K562 (cell line): Measurements from ENCODE around the gene EEF2. TPM values are rescaled to one million over a fixed set of nuclear protein-coding genes. Genes with fewer than 3 reads are reported as not detected.
A peak's percentile ranks its signal among the peaks of the same experiment; 100 is the strongest.

ENCODE experiments used
- CBX2 ChIP-seq: fragments of 200-600 bp; sonication (generic); IDR thresholded peaks from one replicate; pipeline ENCODE4 v1.6.1; 2012; ENCODE audit warnings: mild to moderate bottlenecking, low read length, inconsistent platforms; ENCODE audit not compliant: insufficient read depth, poor library complexity, severe bottlenecking
- CREB1 ChIP-seq, 2 experiments: sonication (generic) in 1 of 2; formaldehyde crosslinking in 1 of 2; IDR thresholded peaks; 2 replicates each; pipeline versions ENCODE4 v1.6.1 to v1.8.0; 2012 to 2022; ENCODE audit warnings: inconsistent platforms in 1 of 2, mild to moderate bottlenecking in 1 of 2, missing genetic modification reagents in 1 of 2, moderate library complexity in 1 of 2
- CREB3L1 ChIP-seq: fragments of 450-650 bp; IDR thresholded peaks from 2 replicates; pipeline ENCODE4 v1.6.1; 2014; ENCODE audit warnings: low read depth, mild to moderate bottlenecking, moderate library complexity, borderline replicate concordance
- DNMT1 ChIP-seq: fragments of 450-650 bp; IDR thresholded peaks from 2 replicates; pipeline ENCODE4 v1.6.1; 2016; ENCODE audit warnings: antibody characterized with exemption, mild to moderate bottlenecking
- E2F4 ChIP-seq: sonication (generic); formaldehyde crosslinking; IDR thresholded peaks from 2 replicates; pipeline ENCODE4 v1.8.0; 2022; ENCODE audit warnings: mild to moderate bottlenecking, low read depth, missing genetic modification reagents
- GABPA ChIP-seq: fragments of 200-800 bp; sonication (Bioruptor generic); conservative IDR thresholded peaks from 2 replicates; pipeline ENCODE4 v1.6.1; 2016; ENCODE audit warnings: low read depth, missing genetic modification characterization, missing compliant biosample characterization
- ILF3 ChIP-seq: fragments of 450-650 bp; IDR thresholded peaks from 2 replicates; pipeline ENCODE4 v1.6.1; 2018; ENCODE audit warnings: antibody characterized with exemption, mild to moderate bottlenecking, moderate library complexity, borderline replicate concordance
- MITF ChIP-seq: IDR thresholded peaks from 2 replicates; pipeline ENCODE4 v1.6.1; 2014; ENCODE audit warnings: antibody characterized with exemption
- POLR3A ChIP-seq: IDR thresholded peaks from 2 replicates; pipeline ENCODE4 v1.6.1; 2011; ENCODE audit warnings: borderline replicate concordance, mild to moderate bottlenecking, moderate library complexity; ENCODE audit not compliant: insufficient read length, insufficient read depth; ENCODE audit errors: extremely low read depth
- PURB ChIP-seq: sonication (generic); formaldehyde crosslinking; IDR thresholded peaks from 2 replicates; pipeline ENCODE4 v1.9.0; 2021; ENCODE audit warnings: low read depth, mild to moderate bottlenecking, missing genetic modification reagents
- RB1 ChIP-seq: fragments of 450-650 bp; IDR thresholded peaks from 2 replicates; pipeline ENCODE4 v1.6.1; 2017; ENCODE audit warnings: low read depth, mild to moderate bottlenecking
- SMAD3 ChIP-seq: fragments of 450-650 bp; formaldehyde crosslinking; conservative IDR thresholded peaks from 2 replicates; pipeline ENCODE4 v1.4.0; 2020; ENCODE audit warnings: mild to moderate bottlenecking
- SMARCB1 ChIP-seq: IDR thresholded peaks from 2 replicates; pipeline ENCODE4 v1.6.1; 2011; ENCODE audit warnings: improper control_type of control experiment, low read depth; ENCODE audit not compliant: insufficient read length
- ZBTB11 ChIP-seq, 3 experiments: fragments of 200-800 bp in 1 of 3; fragments of 250-450 bp in 1 of 3; fragments of 450-650 bp in 1 of 3; sonication (Bioruptor Pico) in 1 of 3; sonication (Bioruptor generic) in 1 of 3; formaldehyde crosslinking in 1 of 3; IDR thresholded peaks; 2 replicates each; pipeline versions ENCODE4 v1.6.1 to v1.8.0; 2016 to 2022; ENCODE audit warnings: mild to moderate bottlenecking in 2 of 3, missing genetic modification characterization in 2 of 3, missing compliant biosample characterization in 1 of 3, moderate library complexity in 1 of 3
- ZNF121 ChIP-seq: sonication (generic); formaldehyde crosslinking; conservative IDR thresholded peaks from 2 replicates; pipeline ENCODE4 v1.8.0; 2022; ENCODE audit warnings: missing genetic modification reagents
- ZNF263 ChIP-seq: sonication (generic); formaldehyde crosslinking; IDR thresholded peaks from 2 replicates; pipeline ENCODE4 v1.8.0; 2022; ENCODE audit warnings: mild to moderate bottlenecking, missing genetic modification reagents, borderline replicate concordance
- ZNF282 ChIP-seq: sonication (generic); formaldehyde crosslinking; IDR thresholded peaks from 2 replicates; pipeline ENCODE4 v1.8.1; 2023; ENCODE audit warnings: missing genetic modification reagents
- ZNF79 ChIP-seq: fragments of 250-450 bp; sonication (Bioruptor Pico); IDR thresholded peaks from 2 replicates; pipeline ENCODE4 v1.4.0; 2020; ENCODE audit warnings: low read depth, mild to moderate bottlenecking, moderate library complexity
- ZNF830 ChIP-seq: fragments of 250-450 bp; sonication (Bioruptor Pico); IDR thresholded peaks from 2 replicates; pipeline ENCODE4 v1.5.0; 2021; ENCODE audit warnings: mild to moderate bottlenecking
- polyA plus RNA-seq, 8 experiments: library from polyadenylated mRNA; depleted of rRNA in 4 of 8; stranded (reverse) in 5 of 8; unstranded in 3 of 8; fragments of >200 nt; fragmentation: Nextera tagmentation in 2 of 8; fragmentation: Illumina TruSeq in 1 of 8; extraction: Ambion mirVana in 2 of 8; extraction: Trizol in 1 of 8; gene quantifications; 2 replicates each; pipeline versions ENCODE4 v1.2.1 to v1.2.3, GENCODE V29; 2011 to 2014; ENCODE audit warnings: inconsistent platforms in 1 of 8, missing spikeins in 1 of 8
- total RNA-seq, 7 experiments: library from RNA; depleted of rRNA in 6 of 7; stranded (reverse); fragments of >200 nt in 6 of 7; fragmentation: Illumina TruSeq in 2 of 7; extraction: Trizol in 2 of 7; gene quantifications; 2 replicates each; pipeline versions ENCODE4 v1.2.1 to v1.2.3, GENCODE V29; 2011 to 2021; ENCODE audit warnings: low replicate concordance in 1 of 7

The EEF2 gene
- total and polyA plus RNA-seq, 9 of the 15 experiments (the other 6 are each of a cell fraction or from before 2014, with no cell fraction given): 372 to 3,003 (median 1,453) TPM

GRCh38 chr19:3970808-3971598 is 14.3 kb downstream of the EEF2 start, which contains the start of gene DAPK3 (continued):
- TF ChIP-seq MITF (no peak), ZNF263 (peak; percentile 50; the same call in 1 of the 2 replicates), RB1 (0 out of 2 replicates have a peak, but pooled peaks have one; percentile 26), ZNF282 (no peak), PURB (CRISPR knock-in tag) (no peak), ILF3 (no peak), SMARCB1 (no peak), ZBTB11 (CRISPR knock-in tag; IDR thresholded peaks at IDR 0.05) (no peak), ZNF121 (no peak), GABPA (tag) (peak; percentile 96), CREB3L1 (peak; percentile 35; the same call in 1 of the 2 replicates), POLR3A (no peak), SMAD3 (CRISPR knock-in tag) (no peak), E2F4 (CRISPR knock-in tag) (no peak), ZNF830 (no peak), CBX2 (no peak), ZNF79 (CRISPR knock-in tag) (no peak), DNMT1 (no peak), CREB1 (IDR thresholded peaks at IDR 0.05) (peak; percentile 83), CREB1 (CRISPR knock-in tag; IDR thresholded peaks at IDR 0.05) (peak; percentile 92)
